Measurements from ENCODE around the gene OSTN. TPM values are rescaled to one million over a fixed set of nuclear protein-coding genes. Genes with fewer than 3 reads are reported as not detected.

The OSTN gene
- total and polyA plus RNA-seq, 2 donors (not counting 3 experiments of a cell fraction or from before 2014, with no cell fraction given): not detected

GRCh38 chr3:191302451-191302850 is 103.4 kb downstream of the OSTN start:
- H3K9ac ChIP-seq (replicated peaks; ENCODE audit: extremely low read depth, insufficient read depth, low read length): no peak overlapping the region
- BruUV-seq (replicated peaks): no TSS peak
- H3K79me2 ChIP-seq (ENCODE audit: control insufficient read depth, insufficient read depth, low read length): no peaks in the 10 kb centered on the region
- TF ChIP-seq POLR2A (IDR thresholded peaks at IDR 0.05; ENCODE audit: low read depth, low read length): no peak
- TF ChIP-seq POLR2AphosphoS5 (IDR thresholded peaks at IDR 0.05; ENCODE audit: insufficient read depth, low read depth, low read length): no peak
- TF ChIP-seq CTCF (IDR thresholded peaks at IDR 0.05; ENCODE audit: extremely low read depth in 1 of 2, insufficient read depth in 1 of 2, low read depth in 1 of 2, low read length in 2 of 2): no peak
- TF ChIP-seq JUN (IDR thresholded peaks at IDR 0.05; ENCODE audit: borderline replicate concordance, insufficient read depth, insufficient read length, low read depth): no peak
- TF ChIP-seq MYC (IDR thresholded peaks at IDR 0.05; ENCODE audit: low read depth, low read length): no peak
- TF ChIP-seq FOS (IDR thresholded peaks at IDR 0.05; ENCODE audit: borderline replicate concordance, insufficient read depth, low read length): no peak
- no peak for TF ChIP-seq EZH2 (IDR thresholded peaks at IDR 0.05; ENCODE audit: borderline replicate concordance, low read depth, low read length, severe bottlenecking)
- no peak for TF ChIP-seq MAX (IDR thresholded peaks at IDR 0.05; ENCODE audit: insufficient read depth, insufficient read length)
- TF ChIP-seq GATA2 (IDR thresholded peaks at IDR 0.05; ENCODE audit: insufficient read depth, insufficient read length, low read depth, low read length): no peak
- FAIRE-seq: no peak
- no peak overlapping the region for H3K4me2 ChIP-seq (ENCODE audit: insufficient read depth, low read length)
- POLR2A ChIA-PET: no interaction called here
- H3K27me3 ChIP-seq (ENCODE audit: control insufficient read depth in 2 of 2, insufficient read depth in 2 of 2, low read length in 2 of 2): no peaks in the 10 kb centered on the region
- H4K20me1 ChIP-seq (replicated peaks; ENCODE audit: control insufficient read depth, extremely low read depth, insufficient read depth, low read length): no peaks in the 10 kb centered on the region
- intact Hi-C loops (cut with micrococcal nuclease): no loop called here
- DNase-seq (ENCODE audit: low read depth, low spot score): no peak
- H3K4me1 ChIP-seq (ENCODE audit: control insufficient read depth, extremely low read depth, insufficient read depth, low read length): no peaks in the 10 kb centered on the region
- no peaks in the 10 kb centered on the region for H3K9me1 ChIP-seq (replicated peaks; ENCODE audit: control insufficient read depth, extremely low read depth, insufficient read depth, low read length)
- dilution Hi-C loops (cut with MboI; ENCODE audit: extremely low pct_ligation_motif_present, low sequenced_read_pairs): no loop called here
- H3K9me3 ChIP-seq (replicated peaks; ENCODE audit: control insufficient read depth, insufficient read depth, low read length): no peaks in the 10 kb centered on the region
- H2AFZ ChIP-seq (ENCODE audit: low read depth, low read length): no peak overlapping the region
- CTCF ChIA-PET: interaction anchor here (1.1 kb wide), 1 partner anchor 11 kb away, joined by 4 read pairs; no protein-coding TSS in a partner anchor
- H3K36me3 ChIP-seq (ENCODE audit: control insufficient read depth in 2 of 2, extremely low read depth in 1 of 2, insufficient read depth in 2 of 2, low read length in 2 of 2): no peaks in the 10 kb centered on the region
- no peak overlapping the region for H3K27ac ChIP-seq (ENCODE audit: insufficient read depth, low read depth, low read length)
- no peak overlapping the region for H3K4me3 ChIP-seq (replicated peaks in 1 of 3; ENCODE audit: insufficient read depth in 1 of 3, low read depth in 1 of 3, low read length in 3 of 3)

Data from endothelial cell of umbilical vein (primary cell).